ENCODE data around the gene PLA2G4D. TPM values are rescaled to one million over a fixed set of nuclear protein-coding genes. Genes with fewer than 3 reads are reported as not detected.

Gene PLA2G4D, protein sequence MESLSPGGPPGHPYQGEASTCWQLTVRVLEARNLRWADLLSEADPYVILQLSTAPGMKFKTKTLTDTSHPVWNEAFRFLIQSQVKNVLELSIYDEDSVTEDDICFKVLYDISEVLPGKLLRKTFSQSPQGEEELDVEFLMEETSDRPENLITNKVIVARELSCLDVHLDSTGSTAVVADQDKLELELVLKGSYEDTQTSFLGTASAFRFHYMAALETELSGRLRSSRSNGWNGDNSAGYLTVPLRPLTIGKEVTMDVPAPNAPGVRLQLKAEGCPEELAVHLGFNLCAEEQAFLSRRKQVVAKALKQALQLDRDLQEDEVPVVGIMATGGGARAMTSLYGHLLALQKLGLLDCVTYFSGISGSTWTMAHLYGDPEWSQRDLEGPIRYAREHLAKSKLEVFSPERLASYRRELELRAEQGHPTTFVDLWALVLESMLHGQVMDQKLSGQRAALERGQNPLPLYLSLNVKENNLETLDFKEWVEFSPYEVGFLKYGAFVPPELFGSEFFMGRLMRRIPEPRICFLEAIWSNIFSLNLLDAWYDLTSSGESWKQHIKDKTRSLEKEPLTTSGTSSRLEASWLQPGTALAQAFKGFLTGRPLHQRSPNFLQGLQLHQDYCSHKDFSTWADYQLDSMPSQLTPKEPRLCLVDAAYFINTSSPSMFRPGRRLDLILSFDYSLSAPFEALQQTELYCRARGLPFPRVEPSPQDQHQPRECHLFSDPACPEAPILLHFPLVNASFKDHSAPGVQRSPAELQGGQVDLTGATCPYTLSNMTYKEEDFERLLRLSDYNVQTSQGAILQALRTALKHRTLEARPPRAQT
- total RNA-seq (2022; extraction: Qiagen RNA extraction): not detected in 5 replicates

DNA sequence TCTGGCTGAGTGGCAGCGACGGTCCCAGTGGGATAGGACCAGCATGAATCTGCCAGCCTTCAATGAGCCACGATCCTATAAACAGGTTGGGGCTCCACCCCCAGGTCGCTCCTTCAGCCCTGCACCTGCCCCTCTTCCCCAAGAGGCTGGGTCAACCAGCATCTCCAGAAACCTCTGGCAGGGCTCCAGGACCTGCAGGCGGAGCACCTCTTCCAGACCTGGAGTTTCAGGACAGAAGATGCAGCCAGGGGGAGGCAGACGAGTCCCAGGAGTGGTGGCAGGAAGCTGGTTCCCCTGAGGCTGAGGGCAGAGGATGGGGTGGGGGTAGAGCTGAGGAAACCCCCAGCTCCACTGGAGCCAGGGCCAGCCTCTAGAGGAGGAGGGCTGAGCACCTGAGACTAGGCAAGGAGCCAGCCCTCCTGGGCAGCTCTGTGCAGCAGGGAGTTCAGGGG is at the start of gene PLA2G4D:
Gene PLA2G4D (minus strand): TSS at position 51 of the 452 bp plus-strand sequence. CDS start 103 bp downstream, outside the sequence.

DNA sequence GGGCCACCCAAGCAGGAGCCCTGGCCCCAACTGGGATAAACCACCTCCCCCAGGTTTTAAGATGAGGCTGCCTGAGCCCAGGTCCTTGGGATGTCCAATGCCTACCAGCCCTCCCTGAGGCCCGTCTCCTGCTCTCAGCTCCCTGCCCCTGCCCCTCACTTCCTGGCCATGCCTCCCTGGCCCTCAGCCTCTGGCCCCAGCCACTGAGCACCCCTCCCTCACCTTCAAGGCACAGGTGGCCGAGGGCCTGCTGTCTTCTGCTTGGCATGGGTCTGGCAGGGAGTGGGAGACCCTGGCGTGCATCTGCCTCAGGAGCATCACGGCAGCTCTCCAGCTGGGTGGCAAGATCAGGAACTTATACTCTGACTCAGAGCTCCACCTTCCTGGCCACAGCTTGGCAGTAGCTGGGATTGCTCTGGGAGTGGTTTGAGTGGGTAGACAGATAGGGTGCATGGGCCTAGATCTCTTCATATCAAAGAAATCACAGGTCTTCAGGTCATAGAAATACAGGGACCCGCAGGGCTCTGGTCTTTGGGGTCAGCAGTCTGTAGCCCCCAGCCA is 73.6 kb downstream of the PLA2G4D start, which contains the start of gene PLA2G4E:
Gene PLA2G4E (minus strand): TSS at position 330 of the 561 bp plus-strand sequence. CDS start 12 bp downstream, at position 318.

Other genes with a start within 250 kb of the PLA2G4D start
- 0.07 to 0.25 TPM (median 0.16 TPM) in 5 replicates for gene SPTBN5, start 200.5 kb downstream of the PLA2G4D start, total RNA-seq (2022; extraction: Qiagen RNA extraction)
- 10.8 to 13.3 TPM (median 12.5 TPM) in 5 replicates for gene EHD4, start 122.0 kb downstream of the PLA2G4D start, total RNA-seq (2022; extraction: Qiagen RNA extraction)
- gene PLA2G4E, start 73.5 kb downstream of the PLA2G4D start, total RNA-seq (2022; extraction: Qiagen RNA extraction): 0.01 TPM in 1 of 5 replicates, not detected in the others
- 0.03 to 0.06 TPM in 2 of 5 replicates, not detected in the others for gene PLA2G4F, start 62.1 kb upstream of the PLA2G4D start, total RNA-seq (2022; extraction: Qiagen RNA extraction)
- gene VPS39, start 113.7 kb upstream of the PLA2G4D start, total RNA-seq (2022; extraction: Qiagen RNA extraction): 11.7 to 17.2 TPM (median 16.1 TPM) in 5 replicates
- gene GANC, start 178.6 kb upstream of the PLA2G4D start, total RNA-seq (2022; extraction: Qiagen RNA extraction): 6.1 to 7.9 TPM (median 7.4 TPM) in 5 replicates
- gene TMEM87A, start 178.9 kb upstream of the PLA2G4D start, total RNA-seq (2022; extraction: Qiagen RNA extraction): 26.3 to 35.5 TPM (median 29.4 TPM) in 5 replicates

Measured in A549 treated with dexamethasone at 1 μM for 4 hours (cell line).